ENCODE data around the gene CBY2. TPM values are rescaled to one million over a fixed set of nuclear protein-coding genes. Genes with fewer than 3 reads are reported as not detected.

The CBY2 gene
- total RNA-seq, 2 experiments from 2014 or later, result not detected

DNA sequence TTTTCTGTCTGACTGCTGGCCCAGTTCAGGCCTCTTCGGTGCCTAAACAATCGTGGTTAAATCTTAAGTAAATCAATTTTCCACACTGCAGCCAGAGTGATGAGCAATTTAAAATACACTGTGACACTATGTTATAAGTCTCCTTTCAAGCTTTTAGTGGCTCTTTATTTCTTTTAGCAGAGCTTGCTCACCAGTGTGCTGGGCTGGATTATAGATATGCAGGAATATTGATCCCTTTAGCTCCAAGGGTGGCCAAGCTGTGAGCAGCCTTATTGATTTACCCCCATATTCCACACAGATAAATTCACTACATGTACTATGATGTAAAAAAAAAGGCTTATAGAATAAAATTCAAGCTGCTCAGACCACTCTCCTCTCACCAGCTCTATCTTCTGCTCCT, 21.7 kb downstream of the CBY2 start:
- no peaks in the 10 kb centered on the region for H3K36me3 Mint-ChIP-seq (ENCODE audit: low read depth)
- no peaks in the 10 kb centered on the region for H3K9me3 Mint-ChIP-seq (ENCODE audit: insufficient read depth)
- no peak overlapping the region for H3K4me3 Mint-ChIP-seq
- H3K4me1 Mint-ChIP-seq (ENCODE audit: low read depth), result no peaks in the 10 kb centered on the region
- ChIA-PET CTCF (no interaction called here), POLR2A (no interaction called here)
- no peak overlapping the region for H3K27ac Mint-ChIP-seq
- H3K27me3 Mint-ChIP-seq (ENCODE audit: low read depth), result peaks cover 7% of the 10 kb centered on the region
- DNase-seq (no peak), ATAC-seq (no peak)

DNA sequence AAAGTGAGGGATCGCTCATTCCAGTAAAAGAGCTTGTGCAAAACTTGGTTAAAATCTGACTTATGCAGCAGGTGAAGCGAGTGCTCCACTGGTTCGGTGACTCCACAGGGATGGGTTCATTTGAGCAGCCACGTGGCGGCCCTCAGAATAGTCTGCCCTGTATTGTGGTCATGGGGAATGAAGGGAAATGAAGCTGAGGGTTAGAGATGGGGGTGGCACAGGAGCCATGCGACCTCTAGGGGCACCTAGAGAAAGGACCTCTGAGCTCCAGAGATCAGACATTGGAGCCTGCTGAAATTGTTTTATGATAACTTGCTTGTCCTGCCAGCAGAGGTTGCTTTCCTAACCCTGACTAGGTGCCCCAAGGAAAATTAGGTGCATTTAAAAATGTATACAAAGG, 26.6 kb downstream of the CBY2 start:
- H3K27ac Mint-ChIP-seq, result no peak overlapping the region
- peaks cover 4% of the 10 kb centered on the region for H3K27me3 Mint-ChIP-seq (ENCODE audit: low read depth)
- peak; percentile 20 for DNase-seq
- ATAC-seq, result no peak
- no peaks in the 10 kb centered on the region for H3K36me3 Mint-ChIP-seq (ENCODE audit: low read depth)
- POLR2A ChIA-PET, result no interaction called here
- H3K9me3 Mint-ChIP-seq (ENCODE audit: insufficient read depth), result no peaks in the 10 kb centered on the region
- CTCF ChIA-PET, result interaction anchor here (0.6 to 1.2 kb wide), 5 partner anchors 27 to 357 kb away, joined by 3 to 6 read pairs (median 4); no protein-coding TSS in a partner anchor
- H3K4me1 Mint-ChIP-seq (ENCODE audit: low read depth), result no peaks in the 10 kb centered on the region
- no peak overlapping the region for H3K4me3 Mint-ChIP-seq

DNA sequence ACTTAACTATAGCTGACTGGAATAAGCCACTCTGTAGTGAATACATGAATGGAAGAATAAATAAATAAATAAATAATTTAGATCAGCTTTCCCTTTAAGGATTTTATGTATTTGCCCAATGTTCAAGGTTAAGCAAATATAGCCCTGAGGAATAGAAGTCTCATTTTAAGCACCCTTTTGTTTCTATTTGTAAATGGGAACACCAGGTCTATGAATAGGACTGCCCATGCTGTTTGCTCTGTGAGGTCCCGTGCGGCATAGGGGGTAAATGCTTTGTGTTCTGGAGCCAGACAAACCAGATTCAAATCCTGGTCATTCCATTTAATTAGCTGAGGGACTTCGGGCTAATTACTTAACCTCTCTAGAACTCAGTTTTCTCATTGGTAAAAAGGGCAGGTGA, 29.3 kb downstream of the CBY2 start:
- no peak for DNase-seq
- no peaks in the 10 kb centered on the region for H3K36me3 Mint-ChIP-seq (ENCODE audit: low read depth)
- ChIA-PET CTCF (no interaction called here), POLR2A (no interaction called here)
- no peak for ATAC-seq
- no peaks in the 10 kb centered on the region for H3K27me3 Mint-ChIP-seq (ENCODE audit: low read depth)
- H3K4me1 Mint-ChIP-seq (ENCODE audit: low read depth), result no peaks in the 10 kb centered on the region
- H3K9me3 Mint-ChIP-seq (ENCODE audit: insufficient read depth), result no peaks in the 10 kb centered on the region
- H3K27ac Mint-ChIP-seq, result no peak overlapping the region
- no peak overlapping the region for H3K4me3 Mint-ChIP-seq

DNA sequence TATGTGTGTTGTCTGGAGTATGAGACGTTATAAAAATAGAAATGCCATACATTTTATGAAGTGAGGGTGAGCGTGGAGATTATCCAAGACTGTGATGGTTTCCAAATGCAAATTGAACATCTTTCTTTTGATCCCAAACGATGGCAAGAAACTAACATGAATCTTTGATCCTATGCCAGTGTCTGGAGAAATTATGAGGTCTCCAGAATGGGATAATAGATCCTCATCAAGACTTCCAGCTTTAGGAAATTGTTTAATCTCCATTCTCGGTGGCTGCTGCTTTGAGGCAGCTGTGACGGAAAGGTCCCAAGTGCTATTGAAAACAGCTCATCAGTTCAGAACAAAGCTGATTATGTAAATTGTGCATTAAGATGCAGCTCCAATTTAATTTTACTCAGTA, 30.8 kb downstream of the CBY2 start:
- no peaks in the 10 kb centered on the region for H3K36me3 Mint-ChIP-seq (ENCODE audit: low read depth)
- CTCF ChIA-PET, result no interaction called here
- DNase-seq, result no peak
- H3K27ac Mint-ChIP-seq, result no peak overlapping the region
- H3K27me3 Mint-ChIP-seq (ENCODE audit: low read depth), result no peaks in the 10 kb centered on the region
- no peak for ATAC-seq
- no peak overlapping the region for H3K4me3 Mint-ChIP-seq
- POLR2A ChIA-PET, result no interaction called here
- no peaks in the 10 kb centered on the region for H3K4me1 Mint-ChIP-seq (ENCODE audit: low read depth)
- H3K9me3 Mint-ChIP-seq (ENCODE audit: insufficient read depth), result no peaks in the 10 kb centered on the region

DNA sequence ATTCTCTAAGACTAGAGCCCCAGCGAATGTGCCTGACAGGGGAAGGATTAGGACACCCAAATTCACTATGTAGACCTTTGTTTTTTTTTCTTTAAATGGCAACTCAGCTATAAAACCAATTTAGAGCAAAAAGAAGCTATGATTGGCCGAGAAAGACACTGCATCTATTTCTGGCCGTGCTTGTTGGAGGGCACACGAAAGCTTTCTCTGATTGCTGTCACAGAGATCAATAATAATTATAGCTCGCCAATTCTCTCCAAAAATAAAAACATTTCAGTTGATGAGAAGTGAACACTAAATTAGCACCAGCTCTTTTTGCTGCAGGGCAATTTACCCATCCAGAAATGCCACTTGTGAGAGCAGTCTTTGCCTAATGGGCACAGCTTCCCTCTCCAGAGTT, 31.2 kb downstream of the CBY2 start:
- Mint-ChIP-seq H3K9me3 (ENCODE audit: insufficient read depth) (no peaks in the 10 kb centered on the region), H3K27me3 (ENCODE audit: low read depth) (no peaks in the 10 kb centered on the region), H3K27ac (no peak overlapping the region), H3K4me1 (ENCODE audit: low read depth) (no peaks in the 10 kb centered on the region), H3K4me3 (no peak overlapping the region), H3K36me3 (ENCODE audit: low read depth) (no peaks in the 10 kb centered on the region)
- ATAC-seq, result no peak
- DNase-seq, result no peak
- CTCF ChIA-PET, result no interaction called here
- POLR2A ChIA-PET, result no interaction called here

DNA sequence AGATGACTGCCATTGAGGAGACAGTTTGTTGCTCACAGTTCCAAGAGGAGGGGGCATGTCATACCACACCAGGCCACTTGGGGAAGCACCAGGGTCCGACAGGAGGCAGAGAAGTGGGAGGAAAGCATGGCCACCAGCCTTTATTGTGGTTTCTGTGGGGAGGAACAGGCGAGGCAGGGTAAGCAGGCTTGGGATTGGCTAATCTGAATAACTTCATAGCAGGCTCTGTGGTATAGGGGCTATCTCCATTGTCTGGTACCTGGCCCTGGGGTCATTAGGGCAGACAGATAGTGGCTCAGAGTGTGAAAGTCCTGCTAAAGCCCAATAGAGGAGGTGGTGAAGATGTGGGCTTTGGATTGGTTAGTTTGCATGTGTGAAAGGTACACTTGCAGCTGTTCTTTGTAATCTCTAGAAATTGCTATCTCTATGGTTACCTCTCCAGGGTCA, 35.5 kb downstream of the CBY2 start:
- no peaks in the 10 kb centered on the region for H3K27me3 Mint-ChIP-seq (ENCODE audit: low read depth)
- ATAC-seq (no peak), DNase-seq (peak; percentile 25)
- CTCF ChIA-PET, result no interaction called here
- no peaks in the 10 kb centered on the region for H3K4me1 Mint-ChIP-seq (ENCODE audit: low read depth)
- POLR2A ChIA-PET, result no interaction called here
- no peaks in the 10 kb centered on the region for H3K9me3 Mint-ChIP-seq (ENCODE audit: insufficient read depth)
- H3K4me3 Mint-ChIP-seq, result no peak overlapping the region
- H3K36me3 Mint-ChIP-seq (ENCODE audit: low read depth), result no peaks in the 10 kb centered on the region
- H3K27ac Mint-ChIP-seq, result no peak overlapping the region

DNA sequence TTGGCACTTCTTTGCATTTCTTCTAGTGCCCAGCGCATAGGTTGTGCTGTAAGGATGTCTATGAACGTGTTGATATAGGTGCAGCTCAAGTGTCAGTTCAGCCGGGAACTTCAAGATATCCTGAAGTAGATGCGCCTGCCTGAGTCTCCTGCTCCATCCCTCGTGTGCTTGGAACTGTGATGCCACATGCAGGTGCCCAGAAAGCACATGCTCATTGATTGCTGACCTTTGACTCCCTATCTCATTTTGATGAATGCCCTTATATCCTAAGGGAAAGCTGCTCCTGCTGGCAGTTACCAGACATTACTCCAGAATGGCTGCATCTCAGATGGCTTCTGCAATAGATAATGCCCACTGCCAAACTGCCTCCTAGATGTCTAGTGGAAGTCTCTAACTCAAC, 40.9 kb downstream of the CBY2 start:
- no peaks in the 10 kb centered on the region for H3K36me3 Mint-ChIP-seq (ENCODE audit: low read depth)
- no peak overlapping the region for H3K27ac Mint-ChIP-seq
- CTCF ChIA-PET, result no interaction called here
- no peaks in the 10 kb centered on the region for H3K27me3 Mint-ChIP-seq (ENCODE audit: low read depth)
- no peak for DNase-seq
- no peak for ATAC-seq
- POLR2A ChIA-PET, result no interaction called here
- no peaks in the 10 kb centered on the region for H3K4me1 Mint-ChIP-seq (ENCODE audit: low read depth)
- H3K4me3 Mint-ChIP-seq, result no peak overlapping the region
- no peaks in the 10 kb centered on the region for H3K9me3 Mint-ChIP-seq (ENCODE audit: insufficient read depth)

DNA sequence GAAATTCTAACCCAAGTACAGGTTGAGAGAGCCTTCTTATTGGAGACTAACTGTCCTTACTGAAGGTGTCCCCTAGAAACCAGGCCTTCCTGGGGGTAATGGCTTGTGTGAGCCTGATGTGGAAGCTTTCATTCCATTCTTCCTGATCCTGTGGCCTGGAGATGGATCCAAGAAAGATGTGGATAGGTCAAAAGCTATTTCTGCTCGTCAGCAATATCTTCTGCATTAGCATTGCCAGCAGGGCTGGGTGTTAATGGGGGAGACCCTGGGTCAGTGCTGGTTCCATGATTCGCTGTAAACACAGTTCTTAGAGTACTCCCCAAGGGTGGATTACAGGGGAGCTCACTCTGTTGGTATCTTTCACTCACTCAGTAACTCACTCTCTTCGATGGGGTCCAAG, 42.9 kb downstream of the CBY2 start:
- POLR2A ChIA-PET, result no interaction called here
- no peaks in the 10 kb centered on the region for H3K4me1 Mint-ChIP-seq (ENCODE audit: low read depth)
- H3K36me3 Mint-ChIP-seq (ENCODE audit: low read depth), result no peaks in the 10 kb centered on the region

DNA sequence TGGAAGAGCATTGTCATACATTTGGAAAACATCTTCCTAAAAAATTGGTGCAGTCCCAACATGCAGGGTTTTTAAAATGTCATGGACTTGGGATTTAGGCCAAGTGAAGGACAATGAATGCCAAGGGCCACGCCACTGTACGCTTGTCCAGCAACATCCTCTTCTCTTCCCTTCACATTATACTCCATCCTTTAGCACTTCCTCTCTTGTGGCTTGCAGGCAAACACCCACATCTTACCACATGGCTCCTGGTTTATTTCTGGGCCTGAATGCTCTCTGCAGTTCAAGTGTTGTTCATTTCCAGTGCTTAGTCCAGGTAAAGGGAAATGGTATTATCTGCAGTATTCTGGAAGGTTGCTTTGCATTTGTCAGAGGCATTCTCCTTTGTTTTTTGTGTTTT, 45.0 kb downstream of the CBY2 start:
- no peaks in the 10 kb centered on the region for H3K9me3 Mint-ChIP-seq (ENCODE audit: insufficient read depth)
- ATAC-seq (no peak), DNase-seq (no peak)
- ChIA-PET POLR2A (no interaction called here), CTCF (no interaction called here)
- H3K36me3 Mint-ChIP-seq (ENCODE audit: low read depth), result no peaks in the 10 kb centered on the region
- H3K4me3 Mint-ChIP-seq, result no peak overlapping the region
- peaks cover 2% of the 10 kb centered on the region for H3K27me3 Mint-ChIP-seq (ENCODE audit: low read depth)
- H3K27ac Mint-ChIP-seq, result no peak overlapping the region
- no peaks in the 10 kb centered on the region for H3K4me1 Mint-ChIP-seq (ENCODE audit: low read depth)

More for the DNA sequence above, 42.9 kb downstream of the CBY2 start:
- Mint-ChIP-seq H3K27ac (no peak overlapping the region), H3K9me3 (ENCODE audit: insufficient read depth) (no peaks in the 10 kb centered on the region), H3K4me3 (no peak overlapping the region), H3K27me3 (ENCODE audit: low read depth) (peaks cover 2% of the 10 kb centered on the region)
- ATAC-seq, result no peak
- CTCF ChIA-PET, result no interaction called here
- DNase-seq, result no peak

DNA sequence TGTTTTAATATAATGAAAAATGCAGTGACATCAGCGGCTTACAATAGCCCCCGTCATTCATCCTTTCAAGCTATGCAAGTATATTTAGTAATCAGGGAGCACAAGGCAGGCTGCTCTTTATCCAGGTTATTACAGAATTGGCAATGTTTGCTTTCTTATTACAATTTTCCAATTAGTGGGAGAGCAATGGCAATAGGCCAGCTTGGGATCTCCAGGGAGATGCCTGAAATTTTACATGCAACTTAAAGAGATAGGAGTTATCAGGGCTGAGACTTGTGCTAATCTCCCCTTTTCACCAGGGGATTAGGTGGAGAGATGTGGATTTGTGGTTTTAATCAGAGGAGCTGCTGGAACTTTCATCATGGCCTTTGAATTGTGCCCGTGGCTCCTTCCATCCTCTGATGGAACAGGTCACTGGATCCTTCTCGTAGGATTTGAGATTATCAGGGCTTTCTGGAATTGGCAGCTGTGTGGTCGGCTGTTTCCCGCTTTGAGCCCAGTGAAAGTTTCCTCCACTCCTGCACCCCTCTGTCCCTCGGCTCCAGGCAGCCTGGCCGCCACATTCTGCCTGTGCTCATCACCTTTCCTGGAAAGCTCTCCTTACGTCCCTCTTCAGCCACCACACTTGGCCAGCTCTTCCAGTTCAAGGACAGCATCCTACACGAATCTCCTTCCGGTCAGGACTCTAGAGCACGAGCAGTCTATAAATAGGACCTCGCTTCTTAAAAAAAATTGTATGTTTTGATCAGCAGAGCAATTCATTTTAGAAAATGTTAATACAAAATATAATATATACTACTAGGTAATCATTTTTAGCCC, 47.0 kb downstream of the CBY2 start:
- H3K27ac Mint-ChIP-seq, result no peak overlapping the region
- H3K36me3 Mint-ChIP-seq (ENCODE audit: low read depth), result no peaks in the 10 kb centered on the region
- no peaks in the 10 kb centered on the region for H3K9me3 Mint-ChIP-seq (ENCODE audit: insufficient read depth)
- DNase-seq, result no peak
- H3K4me3 Mint-ChIP-seq, result no peak overlapping the region
- no peaks in the 10 kb centered on the region for H3K4me1 Mint-ChIP-seq (ENCODE audit: low read depth)
- POLR2A ChIA-PET, result no interaction called here
- no peak for ATAC-seq
- peaks cover 2% of the 10 kb centered on the region for H3K27me3 Mint-ChIP-seq (ENCODE audit: low read depth)
- CTCF ChIA-PET, result no interaction called here

DNA sequence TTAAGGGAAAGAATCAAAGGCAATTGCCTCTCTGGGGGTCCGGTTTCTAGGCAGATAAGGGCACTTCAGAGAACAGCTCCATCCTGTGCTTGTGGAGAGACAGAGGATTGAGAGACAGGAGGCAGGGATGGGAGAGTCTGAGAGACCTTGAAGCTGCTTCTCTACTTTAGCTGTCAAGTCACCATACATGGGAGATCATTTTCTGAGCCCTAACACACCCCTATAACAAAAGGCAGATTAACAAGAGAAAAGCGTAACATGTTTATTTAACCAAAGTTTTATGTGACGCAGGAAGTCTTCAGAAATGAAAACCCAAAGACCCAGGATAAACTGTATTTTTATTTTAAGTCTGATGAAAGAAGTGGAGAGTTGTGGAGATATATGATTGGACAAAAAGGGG, 48.4 kb downstream of the CBY2 start:
- Mint-ChIP-seq H3K9me3 (ENCODE audit: insufficient read depth) (no peaks in the 10 kb centered on the region), H3K36me3 (ENCODE audit: low read depth) (no peaks in the 10 kb centered on the region), H3K4me1 (ENCODE audit: low read depth) (no peaks in the 10 kb centered on the region), H3K27ac (no peak overlapping the region), H3K4me3 (no peak overlapping the region), H3K27me3 (ENCODE audit: low read depth) (peaks cover 2% of the 10 kb centered on the region)
- CTCF ChIA-PET, result no interaction called here
- ATAC-seq (no peak), DNase-seq (no peak)
- POLR2A ChIA-PET, result no interaction called here

DNA sequence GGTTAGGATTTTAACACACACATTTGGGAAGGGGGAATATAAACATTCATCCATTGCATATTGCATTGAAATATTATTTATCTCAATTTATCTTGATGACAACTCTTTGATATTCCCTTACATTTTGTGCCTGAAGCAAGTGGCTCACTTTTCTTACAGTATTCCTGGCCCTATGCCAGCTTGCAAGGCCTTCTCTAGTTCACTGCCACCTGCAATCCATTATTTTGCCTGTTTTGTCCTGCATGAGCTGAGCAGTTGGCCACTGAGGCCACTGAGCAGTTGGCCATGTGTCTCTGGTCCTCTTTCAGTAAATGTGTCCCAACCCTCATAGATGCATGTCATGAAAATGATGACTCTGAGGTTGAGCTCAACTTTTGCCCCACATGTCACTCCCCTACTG, 49.8 kb downstream of the CBY2 start:
- ATAC-seq (no peak), DNase-seq (no peak)
- Mint-ChIP-seq H3K27me3 (ENCODE audit: low read depth) (peaks cover 2% of the 10 kb centered on the region), H3K4me3 (no peak overlapping the region), H3K9me3 (ENCODE audit: insufficient read depth) (no peaks in the 10 kb centered on the region), H3K27ac (no peak overlapping the region), H3K4me1 (ENCODE audit: low read depth) (no peaks in the 10 kb centered on the region), H3K36me3 (ENCODE audit: low read depth) (no peaks in the 10 kb centered on the region)
- POLR2A ChIA-PET, result no interaction called here
- CTCF ChIA-PET, result no interaction called here

DNA sequence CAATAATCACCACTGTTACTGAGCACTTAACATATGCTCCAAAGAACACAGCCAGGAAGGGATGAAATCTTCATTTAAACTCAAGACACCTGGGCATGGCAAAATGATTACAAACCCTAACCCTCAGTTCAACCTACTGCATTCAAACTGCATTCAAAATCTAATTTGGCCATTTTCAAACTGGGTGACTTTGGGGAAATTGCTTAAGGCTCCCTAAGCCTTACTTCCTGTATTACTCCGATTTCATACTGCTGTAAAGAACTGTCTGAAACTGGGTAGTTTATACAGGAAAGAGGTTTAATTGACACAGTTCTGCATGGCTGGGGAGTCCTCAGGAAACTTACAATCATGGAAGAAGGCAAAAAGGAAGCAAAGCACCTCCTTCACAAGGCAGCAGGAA, 50.4 kb downstream of the CBY2 start:
- CTCF ChIA-PET, result no interaction called here
- no peak overlapping the region for H3K27ac Mint-ChIP-seq
- POLR2A ChIA-PET, result no interaction called here
- no peaks in the 10 kb centered on the region for H3K4me1 Mint-ChIP-seq (ENCODE audit: low read depth)
- no peak for DNase-seq
- no peaks in the 10 kb centered on the region for H3K36me3 Mint-ChIP-seq (ENCODE audit: low read depth)
- no peak for ATAC-seq
- no peak overlapping the region for H3K4me3 Mint-ChIP-seq
- H3K27me3 Mint-ChIP-seq (ENCODE audit: low read depth), result peaks cover 2% of the 10 kb centered on the region
- peaks cover 2% of the 10 kb centered on the region for H3K9me3 Mint-ChIP-seq (ENCODE audit: insufficient read depth)
